Small intestine (tissue), 7 donors: ENCODE results near the gene ARF4. TPM values are rescaled to one million over a fixed set of nuclear protein-coding genes. Genes with fewer than 3 reads are reported as not detected.

Experiments
- DNase-seq, 2 donors: peaks; one replicate each; pipeline versions ENCODE4 v3.0.0 to v3.0.0-alpha.2; 2013
- FAIRE-seq: peaks from 2 replicates; lab custom pipeline; 2012; peaks lifted over from hg19 to GRCh38; lab: Jason Lieb, UNC
- H3K27ac ChIP-seq, 3 donors: one replicate each; pipeline ENCODE4 v1.5.1; 2013; ENCODE audit warnings: low read length in 2 of 3, mild to moderate bottlenecking in 2 of 3, control low read depth in 1 of 3, inconsistent platforms in 1 of 3, low read depth in 1 of 3, moderate library complexity in 1 of 3
- H3K27me3 ChIP-seq, 3 donors: one replicate each; pipeline ENCODE4 v1.6.1; 2013; ENCODE audit warnings: low read length in 3 of 3, inconsistent platforms in 1 of 3; ENCODE audit not compliant: control insufficient read depth in 3 of 3, insufficient read depth in 3 of 3
- H3K36me3 ChIP-seq, 3 donors: one replicate each; pipeline ENCODE4 v1.6.1; 2013; ENCODE audit warnings: low read length in 3 of 3, inconsistent platforms in 1 of 3, low read depth in 1 of 3, mild to moderate bottlenecking in 1 of 3, moderate library complexity in 1 of 3; ENCODE audit not compliant: control insufficient read depth in 3 of 3, insufficient read depth in 2 of 3
- H3K4me1 ChIP-seq, 3 donors: one replicate each; pipeline ENCODE4 v1.6.1; 2013; ENCODE audit warnings: low read length in 2 of 3, inconsistent platforms in 1 of 3, low read depth in 1 of 3, mild to moderate bottlenecking in 1 of 3, moderate library complexity in 1 of 3; ENCODE audit not compliant: control insufficient read depth in 3 of 3, insufficient read depth in 2 of 3
- H3K4me3 ChIP-seq, 3 donors: one replicate each; pipeline ENCODE4 v1.5.1; 2013; ENCODE audit warnings: low read length in 3 of 3, control low read depth in 1 of 3, inconsistent platforms in 1 of 3, low read depth in 1 of 3, mild to moderate bottlenecking in 1 of 3, moderate library complexity in 1 of 3
- H3K9me3 ChIP-seq, 2 donors: one replicate each; pipeline ENCODE4 v1.6.1; 2013; ENCODE audit warnings: low read depth in 1 of 2, low read length in 1 of 2; ENCODE audit not compliant: control insufficient read depth in 2 of 2, insufficient read depth in 1 of 2
- WGBS, 3 donors: extraction: QIAGEN DNeasy Blood & Tissue Kit; methylation state at CpG; one replicate each; pipeline ENCODE4 v1.1.7; 2013; 5-methylcytosine and 5-hydroxymethylcytosine counted together
- polyA plus RNA-seq, 4 donors: library from polyadenylated mRNA; stranded (reverse) in 3 of 4; unstranded in 1 of 4; fragments of 200-250 nt in 3 of 4; fragments of 120-200 nt in 1 of 4; gene quantifications; one replicate each; pipeline versions ENCODE4 v1.2.1 to v1.2.3, GENCODE V29; 2013
- donor health status: healthy with polysubstance abuse.
- donor health status: control.
- donor health status: control.
- donor health status: Bipolar disorder and iron deficiency.
- donor health status: healthy.

The ARF4 gene
- polyA plus RNA-seq, 4 donors: 157 to 200 (median 174) TPM

DNA sequence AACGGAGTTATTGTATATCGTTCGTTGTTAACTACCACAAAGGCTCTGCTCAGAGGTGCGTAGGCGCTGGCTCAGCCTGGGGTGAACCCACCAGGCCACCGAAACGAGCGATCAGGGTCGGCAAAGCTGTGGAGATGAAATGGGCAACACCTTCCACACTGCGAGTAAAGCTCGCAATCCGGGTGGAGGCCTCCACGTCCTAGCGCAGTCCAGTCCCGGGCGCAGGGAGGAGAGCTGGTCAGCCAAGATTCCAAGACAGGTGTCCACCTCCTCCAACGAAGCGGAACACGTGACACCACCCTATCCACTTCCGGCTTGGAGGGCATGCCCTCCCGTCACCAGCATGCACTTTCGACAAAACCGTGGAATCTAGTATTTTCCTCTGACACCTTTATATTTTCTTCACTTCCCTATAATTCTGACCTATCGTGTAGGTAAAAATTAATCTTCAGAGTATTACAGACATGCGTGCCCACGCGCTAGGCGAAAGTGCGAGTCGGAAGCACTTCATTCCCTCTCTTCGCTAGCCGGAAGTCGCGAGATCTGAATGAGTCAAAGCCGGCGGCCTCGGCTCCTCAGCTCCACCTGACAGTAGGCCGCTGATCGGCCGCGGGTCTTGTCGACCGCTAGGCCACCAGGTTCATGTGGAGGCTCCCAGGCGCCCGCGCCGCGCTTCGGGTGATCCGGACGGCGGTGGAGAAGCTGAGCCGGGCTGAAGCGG is 41.2 kb downstream of the ARF4 start, which contains the start of gene PDE12:
Gene PDE12 (plus strand): TSS at position 537 of the 721 bp plus-strand sequence. CDS start 106 bp downstream, at position 643.
- Histone ChIP-seq H3K4me1 (peaks cover 2 to 13% (median 5%) of the 10 kb centered on the region in 3 donors), H3K27ac (peak within 1 kb of the TSS; percentile 92 to 97 (median 94)), H3K9me3 (no peaks in the 10 kb centered on the region), H3K36me3 (peaks cover 0 to 8% (median 0%) of the 10 kb centered on the region in 3 donors), H3K27me3 (no peaks in the 10 kb centered on the region), H3K4me3 (peak within 1 kb of the TSS; percentile 84 to 96 (median 87))
- whole genome bisulfite sequencing, 3 donors: 0% methylated on average over 51 to 54 of the region's 54 CpGs
- FAIRE-seq (no peak), DNase-seq (peak; percentile 92 to 97)

DNA sequence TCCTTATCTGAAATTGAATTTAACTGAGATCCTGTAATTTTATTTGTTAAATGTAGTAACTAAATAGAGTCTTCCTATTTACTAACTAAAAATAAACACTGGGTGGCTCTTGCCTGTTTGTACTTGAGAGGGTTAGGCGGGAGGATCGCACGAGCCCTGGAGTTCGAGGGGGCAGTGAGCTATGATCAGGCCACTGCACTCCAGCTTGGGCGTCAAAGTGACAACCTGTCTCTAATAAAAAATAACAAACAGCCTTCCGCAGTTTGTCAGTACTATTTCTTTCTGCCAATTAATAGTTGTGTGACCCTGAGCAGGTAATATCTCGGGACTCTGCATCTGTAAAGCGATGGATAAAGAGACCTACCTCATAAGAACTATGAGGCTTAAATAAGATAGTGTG is 41.8 kb downstream of the ARF4 start:
- Histone ChIP-seq H3K27me3 (no peaks in the 10 kb centered on the region), H3K36me3 (peaks cover 0 to 6% (median 0%) of the 10 kb centered on the region in 3 donors), H3K9me3 (no peaks in the 10 kb centered on the region), H3K27ac (peak overlapping the region; percentile 92 to 97 (median 94)), H3K4me1 (peaks cover 2 to 13% (median 5%) of the 10 kb centered on the region in 3 donors), H3K4me3 (peak overlapping the region; percentile 84 to 96 (median 87))
- no peak for FAIRE-seq
- DNase-seq: peak in 1 of 2 donors; percentile 31
- 10 to 26% (median 19%) methylated on average over 8 of the region's 8 CpGs for WGBS, 3 donors

DNA sequence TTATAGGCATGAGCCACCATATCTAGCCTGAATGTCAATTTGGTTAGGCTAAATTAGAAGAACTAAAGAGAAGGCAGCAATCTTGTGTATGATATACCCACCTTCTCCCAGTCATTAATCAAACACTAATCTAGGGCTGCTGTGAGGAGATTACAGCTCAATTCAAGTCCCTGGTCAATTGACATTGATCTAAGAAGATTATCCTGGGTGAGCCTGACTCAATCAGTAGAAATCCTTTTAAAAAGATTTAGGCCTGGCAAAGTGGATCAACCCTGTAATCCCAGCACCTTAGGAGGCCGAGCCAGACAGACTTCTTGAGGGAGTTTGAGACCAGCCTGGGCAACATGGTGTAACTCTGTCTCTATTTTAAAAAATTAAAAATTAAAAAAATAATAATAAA is 50.5 kb downstream of the ARF4 start:
- Histone ChIP-seq H3K36me3 (no peaks in the 10 kb centered on the region), H3K4me1 (peaks cover 0 to 6% (median 0%) of the 10 kb centered on the region in 3 donors), H3K27me3 (no peaks in the 10 kb centered on the region), H3K27ac (no peak overlapping the region), H3K4me3 (no peak overlapping the region), H3K9me3 (no peaks in the 10 kb centered on the region)
- 95 to 96% (median 95%) methylated on average over 1 of the region's 1 CpG for WGBS, 3 donors
- FAIRE-seq (no peak), DNase-seq (no peak)

DNA sequence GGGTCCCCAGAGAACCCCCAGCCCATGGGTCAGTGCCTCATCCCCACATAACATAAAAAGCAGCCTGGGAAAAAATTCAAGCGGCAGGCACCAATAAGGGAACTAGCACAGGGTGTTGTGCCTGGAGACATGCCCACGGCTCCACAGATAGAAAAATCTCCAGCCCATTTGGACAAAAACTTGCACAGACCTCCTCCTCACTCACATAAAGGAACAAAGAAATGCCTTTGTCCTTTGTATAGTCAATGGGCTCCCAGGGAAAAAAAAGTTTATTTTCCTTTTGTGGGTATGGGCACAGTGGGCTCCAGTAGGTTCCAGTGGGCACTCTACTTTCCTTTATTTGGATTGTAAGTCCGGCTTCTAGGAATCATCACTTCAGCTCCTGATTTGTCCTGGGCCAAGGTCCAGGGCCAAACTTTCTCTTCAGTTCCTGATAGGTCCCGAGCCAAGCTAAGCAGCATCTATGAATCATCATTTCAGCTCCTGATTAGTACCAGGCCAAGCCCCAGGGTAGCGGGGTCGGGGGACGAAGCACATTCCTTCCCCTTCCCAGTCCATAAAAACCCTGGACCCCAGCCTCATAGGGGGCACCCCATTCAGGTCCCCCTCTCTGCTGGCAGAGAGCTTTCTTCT is 51.4 kb downstream of the ARF4 start:
- Histone ChIP-seq H3K27me3 (no peaks in the 10 kb centered on the region), H3K36me3 (no peaks in the 10 kb centered on the region), H3K4me3 (no peak overlapping the region), H3K9me3 (no peaks in the 10 kb centered on the region), H3K4me1 (peaks cover 0 to 6% (median 0%) of the 10 kb centered on the region in 3 donors), H3K27ac (no peak overlapping the region)
- peak; percentile 20 to 50 for DNase-seq
- WGBS, 3 donors: 41 to 69% (median 43%) methylated on average over 7 of the region's 7 CpGs
- FAIRE-seq: no peak

DNA sequence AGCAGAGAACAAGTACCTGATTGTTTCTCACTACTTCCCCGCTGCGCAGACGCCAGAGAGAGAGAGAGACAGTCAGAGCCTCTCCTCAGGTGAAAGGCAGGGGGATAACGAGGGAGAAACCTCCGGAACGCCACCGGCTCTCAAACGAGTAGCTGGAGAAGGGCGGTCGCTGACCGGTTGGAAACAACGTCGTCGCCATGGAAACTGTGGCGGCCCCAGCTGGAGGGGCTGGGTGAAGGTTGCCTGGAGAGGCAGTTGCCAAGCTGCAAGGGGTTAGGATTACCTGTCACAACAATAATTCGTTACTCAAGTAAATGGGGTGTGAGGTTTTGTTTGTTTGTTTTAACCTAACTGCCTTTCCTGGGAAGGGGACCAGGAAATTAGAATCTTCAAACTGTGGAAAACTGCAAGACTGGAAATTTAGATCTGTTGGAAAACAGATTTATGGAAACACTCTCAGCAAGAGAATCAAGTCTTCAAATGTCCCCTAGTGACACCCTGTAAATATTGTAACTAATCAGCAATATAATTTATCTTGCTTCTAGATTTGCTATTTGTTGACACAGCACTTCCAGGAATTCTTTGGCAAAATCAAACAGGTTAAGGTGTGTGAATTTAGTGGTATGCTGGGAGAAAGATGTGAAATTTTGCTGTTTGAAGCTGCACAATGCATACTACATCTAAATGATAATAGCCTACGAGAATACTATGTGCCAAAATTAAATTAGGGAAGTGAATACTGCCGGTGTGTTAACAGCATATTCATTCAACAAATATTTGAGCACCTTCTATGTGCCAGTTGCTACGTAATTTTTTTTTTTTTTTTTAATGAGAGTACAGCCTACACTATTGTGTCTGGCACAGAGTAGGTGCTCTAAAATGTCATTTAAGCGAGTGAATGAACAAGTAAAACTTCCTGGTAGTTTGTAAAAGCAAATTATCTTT is 52.7 kb downstream of the ARF4 start, which contains the start of gene DNAH12:
Gene DNAH12 (minus strand): TSS at position 164 of the 945 bp plus-strand sequence. CDS start 1,474 bp downstream, outside the sequence.
- Histone ChIP-seq H3K4me1 (peaks cover 0 to 6% (median 0%) of the 10 kb centered on the region in 3 donors), H3K36me3 (no peaks in the 10 kb centered on the region), H3K27ac (no peak within 1 kb of the TSS), H3K27me3 (no peaks in the 10 kb centered on the region), H3K4me3 (peak within 1 kb of the TSS in 2 of 3 donors; percentile 25 to 37), H3K9me3 (no peaks in the 10 kb centered on the region)
- FAIRE-seq (no peak), DNase-seq (peak; percentile 25 to 69)
- 3 to 9% (median 6%) methylated on average over 20 of the region's 20 CpGs for WGBS, 3 donors

DNA sequence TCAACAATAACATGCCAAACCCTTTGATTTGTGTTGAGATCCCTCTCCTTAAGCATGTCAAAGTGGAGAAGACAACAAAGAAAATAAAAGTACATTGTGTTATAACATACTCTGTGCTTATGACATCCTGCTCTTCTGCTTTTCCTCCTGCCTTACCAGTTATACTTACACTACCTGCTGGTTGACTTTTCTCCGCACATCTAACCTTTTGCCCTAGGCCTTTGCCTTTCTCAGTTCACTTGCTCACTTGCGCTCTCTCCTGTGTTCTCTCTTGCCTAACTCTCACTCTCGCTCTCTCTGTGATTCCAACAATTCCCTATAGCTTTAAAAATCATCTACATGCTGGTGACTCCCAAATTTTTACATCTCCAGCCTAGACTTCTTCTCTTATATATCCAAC is 58.7 kb downstream of the ARF4 start:
- Histone ChIP-seq H3K27ac (no peak overlapping the region), H3K4me1 (no peaks in the 10 kb centered on the region), H3K4me3 (no peak overlapping the region), H3K27me3 (no peaks in the 10 kb centered on the region), H3K36me3 (no peaks in the 10 kb centered on the region), H3K9me3 (peaks cover 0 to 3% of the 10 kb centered on the region in 2 donors)
- DNase-seq: no peak
- FAIRE-seq: no peak
- WGBS, 3 donors: 96 to 97% (median 96%) methylated on average over 3 of the region's 3 CpGs

DNA sequence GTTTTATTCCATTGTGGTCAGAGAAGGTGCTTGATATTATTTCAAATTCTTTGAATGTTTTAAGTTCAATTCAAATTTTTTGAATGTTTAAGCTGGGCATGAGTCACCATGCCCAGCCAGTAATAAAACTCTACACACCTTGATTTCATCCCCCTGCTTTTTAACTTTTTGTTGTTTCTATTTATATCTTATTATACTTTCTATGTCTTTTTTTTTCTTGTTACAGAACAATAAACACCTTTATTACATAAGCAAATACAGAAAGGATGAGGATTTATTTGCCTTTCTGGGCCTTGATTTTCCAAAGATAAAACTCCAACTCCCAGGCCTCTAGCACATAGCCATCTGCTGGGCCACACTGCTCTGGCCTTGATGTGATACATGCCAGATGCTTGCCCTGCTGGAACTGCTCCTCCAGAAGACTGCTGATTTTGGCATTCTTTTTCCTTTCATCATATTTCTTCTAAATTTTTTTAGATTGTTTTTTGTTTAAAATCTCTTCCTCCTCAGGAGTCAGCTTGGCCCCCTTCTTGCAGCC is 67.0 kb downstream of the ARF4 start:
- no peaks in the 10 kb centered on the region for H3K36me3 ChIP-seq
- FAIRE-seq: no peak
- H3K4me1 ChIP-seq: no peaks in the 10 kb centered on the region
- H3K9me3 ChIP-seq: peaks cover 0 to under 1% of the 10 kb centered on the region in 2 donors
- no peak for DNase-seq
- no peak overlapping the region for H3K4me3 ChIP-seq
- H3K27me3 ChIP-seq: no peaks in the 10 kb centered on the region
- H3K27ac ChIP-seq: no peak overlapping the region
